NB4 (cell line): ENCODE data around the gene FLNB.

Source experiments
- CTCF ChIP-seq: IDR thresholded peaks from one replicate; pipeline ENCODE4 v1.5.1; 2012; ENCODE audit warnings: low read depth, low read length
- POLR2A ChIP-seq: IDR thresholded peaks from 2 replicates; pipeline ENCODE4 v1.6.1; 2011; ENCODE audit warnings: mild to moderate bottlenecking; ENCODE audit not compliant: insufficient read length; ENCODE audit errors: extremely low read depth
- TF ChIP-seq, protein P1 (sequence below): IDR thresholded peaks from 2 replicates; pipeline ENCODE4 v1.6.1; 2011; ENCODE audit warnings: low read depth, low read length

GRCh38 chr3:58189691-58190090 is 181.5 kb downstream of the FLNB start:
- TF ChIP-seq CTCF: no peak
- TF ChIP-seq, protein P1, sequence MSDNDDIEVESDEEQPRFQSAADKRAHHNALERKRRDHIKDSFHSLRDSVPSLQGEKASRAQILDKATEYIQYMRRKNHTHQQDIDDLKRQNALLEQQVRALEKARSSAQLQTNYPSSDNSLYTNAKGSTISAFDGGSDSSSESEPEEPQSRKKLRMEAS: no peak
- TF ChIP-seq POLR2A: no peak
